Measurements from ENCODE around the gene PCDH1. TPM values are rescaled to one million over a fixed set of nuclear protein-coding genes. Genes with fewer than 3 reads are reported as not detected.
A peak's percentile ranks its signal among the peaks of the same experiment; 100 is the strongest.

The PCDH1 gene
- total and polyA plus RNA-seq, 10 donors: 0.30 to 11.4 (median 5.3) TPM

GRCh38 chr5:141807732-141808131, 70.5 kb downstream of the PCDH1 start:
- H3K4me1 ChIP-seq: peaks cover 0 to 33% (median 8%) of the 10 kb centered on the region in 6 donors
- WGBS, 5 donors: 62 to 75% (median 69%) methylated on average over 6 of the region's 6 CpGs
- no peak for DNase-seq
- H3K36me3 ChIP-seq: no peaks in the 10 kb centered on the region
- peaks cover 0 to 88% (median 16%) of the 10 kb centered on the region in 7 donors for H3K27me3 ChIP-seq (replicated peaks in 1 of 7)
- intact Hi-C loops (cut with DNase I; ENCODE audit: low total_unique reads): no loop called here
- no peaks in the 10 kb centered on the region for H3K9me3 ChIP-seq
- TF ChIP-seq POLR2A (IDR thresholded peaks at IDR 0.05): no peak
- no peak for TF ChIP-seq POLR2AphosphoS5 (IDR thresholded peaks at IDR 0.05)
- TF ChIP-seq, protein P1, sequence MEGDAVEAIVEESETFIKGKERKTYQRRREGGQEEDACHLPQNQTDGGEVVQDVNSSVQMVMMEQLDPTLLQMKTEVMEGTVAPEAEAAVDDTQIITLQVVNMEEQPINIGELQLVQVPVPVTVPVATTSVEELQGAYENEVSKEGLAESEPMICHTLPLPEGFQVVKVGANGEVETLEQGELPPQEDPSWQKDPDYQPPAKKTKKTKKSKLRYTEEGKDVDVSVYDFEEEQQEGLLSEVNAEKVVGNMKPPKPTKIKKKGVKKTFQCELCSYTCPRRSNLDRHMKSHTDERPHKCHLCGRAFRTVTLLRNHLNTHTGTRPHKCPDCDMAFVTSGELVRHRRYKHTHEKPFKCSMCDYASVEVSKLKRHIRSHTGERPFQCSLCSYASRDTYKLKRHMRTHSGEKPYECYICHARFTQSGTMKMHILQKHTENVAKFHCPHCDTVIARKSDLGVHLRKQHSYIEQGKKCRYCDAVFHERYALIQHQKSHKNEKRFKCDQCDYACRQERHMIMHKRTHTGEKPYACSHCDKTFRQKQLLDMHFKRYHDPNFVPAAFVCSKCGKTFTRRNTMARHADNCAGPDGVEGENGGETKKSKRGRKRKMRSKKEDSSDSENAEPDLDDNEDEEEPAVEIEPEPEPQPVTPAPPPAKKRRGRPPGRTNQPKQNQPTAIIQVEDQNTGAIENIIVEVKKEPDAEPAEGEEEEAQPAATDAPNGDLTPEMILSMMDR (IDR thresholded peaks at IDR 0.05 in 8 of 11, conservative IDR thresholded peaks at IDR 0.05 in 3 of 11): no peak
- no peak overlapping the region for H3K27ac ChIP-seq
- H3K4me3 ChIP-seq: no peak overlapping the region

- Histone ChIP-seq H3K4me3 (no peak overlapping the region), H3K27me3 (replicated peaks in 1 of 7) (peaks cover 0 to 85% (median 16%) of the 10 kb centered on the region in 7 donors), H3K36me3 (no peaks in the 10 kb centered on the region), H3K4me1 (peaks cover 0 to 33% (median 8%) of the 10 kb centered on the region in 6 donors), H3K27ac (no peak overlapping the region), H3K9me3 (no peaks in the 10 kb centered on the region)
- no peak for DNase-seq
- intact Hi-C loops (cut with DNase I; ENCODE audit: low total_unique reads): no loop called here
- TF ChIP-seq, protein P1 (IDR thresholded peaks at IDR 0.05 in 8 of 11, conservative IDR thresholded peaks at IDR 0.05 in 3 of 11): no peak
- TF ChIP-seq POLR2AphosphoS5 (IDR thresholded peaks at IDR 0.05) (no peak), POLR2A (IDR thresholded peaks at IDR 0.05) (no peak)
- WGBS, 5 donors: 79 to 84% (median 83%) methylated on average over 11 of the region's 11 CpGs
Measured at GRCh38 chr5:141807329-141807728, 70.9 kb downstream of the PCDH1 start.

DNA sequence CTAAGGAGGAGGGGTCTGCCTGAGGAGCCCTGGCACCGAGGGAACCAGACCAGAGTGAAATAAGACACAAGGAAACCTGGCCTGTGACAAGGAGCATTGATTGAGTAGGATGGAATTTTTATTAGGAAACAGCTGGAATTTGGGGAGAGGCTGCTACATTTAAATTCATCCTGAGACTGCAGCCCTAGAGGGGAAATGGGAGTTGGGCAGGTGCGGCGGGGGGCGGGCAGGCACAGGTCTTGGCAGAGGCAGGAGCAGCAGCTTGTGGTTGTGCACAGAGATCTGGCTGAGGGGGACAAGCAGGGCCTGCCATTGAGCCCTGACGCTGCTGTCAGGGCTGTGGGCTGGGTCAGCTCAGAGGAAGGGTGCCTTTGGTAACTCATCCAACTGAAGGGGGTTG, 71.6 kb downstream of the PCDH1 start:
- WGBS, 5 donors: 64 to 77% (median 71%) methylated on average over 5 of the region's 5 CpGs
- DNase-seq: peak; percentile 35
- intact Hi-C loops (cut with DNase I; ENCODE audit: low total_unique reads): no loop called here

GRCh38 chr5:141805874-141806595, 72.2 kb downstream of the PCDH1 start:
- WGBS, 5 donors: 34 to 50% (median 47%) methylated on average over 9 to 10 of the region's 10 CpGs
- Histone ChIP-seq H3K4me1 (peaks cover 0 to 24% (median 8%) of the 10 kb centered on the region in 6 donors), H3K4me3 (no peak overlapping the region), H3K27ac (peak overlapping the region in 1 of 8 donors; percentile 32), H3K9me3 (no peaks in the 10 kb centered on the region), H3K27me3 (replicated peaks in 1 of 7) (peaks cover 0 to 81% (median 5%) of the 10 kb centered on the region in 7 donors), H3K36me3 (no peaks in the 10 kb centered on the region)
- peak in 2 of 3 donors; percentile 3 to 31 for TF ChIP-seq POLR2AphosphoS5 (IDR thresholded peaks at IDR 0.05)
- TF ChIP-seq, protein P1 (IDR thresholded peaks at IDR 0.05 in 8 of 11, conservative IDR thresholded peaks at IDR 0.05 in 3 of 11): no peak
- intact Hi-C loops (cut with DNase I; ENCODE audit: low total_unique reads): no loop called here
- DNase-seq: peak; percentile 56

More for the DNA sequence above, 71.6 kb downstream of the PCDH1 start:
- peaks cover 0 to 28% (median 8%) of the 10 kb centered on the region in 6 donors for H3K4me1 ChIP-seq
- no peak overlapping the region for H3K4me3 ChIP-seq
- no peaks in the 10 kb centered on the region for H3K9me3 ChIP-seq
- H3K27me3 ChIP-seq (replicated peaks in 1 of 7): peaks cover 0 to 81% (median 11%) of the 10 kb centered on the region in 7 donors
- TF ChIP-seq POLR2AphosphoS5 (IDR thresholded peaks at IDR 0.05) (no peak), POLR2A (IDR thresholded peaks at IDR 0.05) (no peak)
- TF ChIP-seq, protein P1 (IDR thresholded peaks at IDR 0.05 in 8 of 11, conservative IDR thresholded peaks at IDR 0.05 in 3 of 11): no peak
- peak overlapping the region in 1 of 8 donors; percentile 32 for H3K27ac ChIP-seq
- H3K36me3 ChIP-seq: no peaks in the 10 kb centered on the region
